ENCODE results near the gene OFD1. TPM values are rescaled to one million over a fixed set of nuclear protein-coding genes. Genes with fewer than 3 reads are reported as not detected.

OFD1 gene
- total RNA-seq, 3 donors from 2014 or later = 10.7 to 136 (median 48.8) TPM

GRCh38 chrX:13750812-13751211, 16.3 kb downstream of the OFD1 start:
- no peaks in the 10 kb centered on the region for H3K9me3 ChIP-seq
- H3K36me3 ChIP-seq = no peaks in the 10 kb centered on the region
- H3K27me3 ChIP-seq = no peaks in the 10 kb centered on the region
- intact Hi-C loops (cut with DNase I; ENCODE audit: low total_unique reads) = loop anchor here (10.0 kb wide), 1 partner anchor 284 kb away; no protein-coding TSS in a partner anchor
- no peak for DNase-seq (ENCODE audit: low spot score in 2 of 2)
- TF ChIP-seq CTCF (IDR thresholded peaks at IDR 0.05) = no peak
- no peak for TF ChIP-seq POLR2A (IDR thresholded peaks at IDR 0.05)
- no peak for TF ChIP-seq POLR2AphosphoS5 (IDR thresholded peaks at IDR 0.05)
- H3K4me3 ChIP-seq = no peak overlapping the region
- H3K4me1 ChIP-seq = no peaks in the 10 kb centered on the region
- H3K27ac ChIP-seq = no peak overlapping the region

GRCh38 chrX:13752141-13752540, 17.6 kb downstream of the OFD1 start:
- H3K36me3 ChIP-seq = no peaks in the 10 kb centered on the region
- no peak overlapping the region for H3K4me3 ChIP-seq
- intact Hi-C loops (cut with DNase I; ENCODE audit: low total_unique reads) = loop anchor here (10.0 kb wide), 1 partner anchor 283 kb away; no protein-coding TSS in a partner anchor
- no peak for TF ChIP-seq POLR2A (IDR thresholded peaks at IDR 0.05)
- TF ChIP-seq CTCF (IDR thresholded peaks at IDR 0.05) = no peak
- TF ChIP-seq POLR2AphosphoS5 (IDR thresholded peaks at IDR 0.05) = no peak
- H3K27me3 ChIP-seq = no peaks in the 10 kb centered on the region
- no peaks in the 10 kb centered on the region for H3K4me1 ChIP-seq
- peak overlapping the region in 1 of 2 donors; percentile 1 for H3K27ac ChIP-seq
- no peaks in the 10 kb centered on the region for H3K9me3 ChIP-seq
- DNase-seq (ENCODE audit: low spot score in 2 of 2) = no peak

GRCh38 chrX:13752646-13753045, 18.1 kb downstream of the OFD1 start:
- no peak for DNase-seq (ENCODE audit: low spot score in 2 of 2)
- H3K4me3 ChIP-seq = no peak overlapping the region
- no peaks in the 10 kb centered on the region for H3K36me3 ChIP-seq
- H3K27me3 ChIP-seq = no peaks in the 10 kb centered on the region
- peak overlapping the region; percentile 20 to 44 for H3K27ac ChIP-seq
- intact Hi-C loops (cut with DNase I; ENCODE audit: low total_unique reads) = loop anchor here (10.0 kb wide), 1 partner anchor 282 kb away; no protein-coding TSS in a partner anchor
- TF ChIP-seq CTCF (IDR thresholded peaks at IDR 0.05) (no peak), POLR2AphosphoS5 (IDR thresholded peaks at IDR 0.05) (no peak)
- H3K9me3 ChIP-seq = no peaks in the 10 kb centered on the region
- no peaks in the 10 kb centered on the region for H3K4me1 ChIP-seq

GRCh38 chrX:13754765-13755164, 20.2 kb downstream of the OFD1 start:
- Histone ChIP-seq H3K27ac (no peak overlapping the region), H3K27me3 (no peaks in the 10 kb centered on the region), H3K9me3 (no peaks in the 10 kb centered on the region), H3K4me1 (no peaks in the 10 kb centered on the region), H3K36me3 (no peaks in the 10 kb centered on the region), H3K4me3 (no peak overlapping the region)
- DNase-seq (ENCODE audit: low spot score in 2 of 2) = no peak
- intact Hi-C loops (cut with DNase I; ENCODE audit: low total_unique reads) = loop anchor here (10.0 kb wide), 1 partner anchor 280 kb away; no protein-coding TSS in a partner anchor
- TF ChIP-seq POLR2A (IDR thresholded peaks at IDR 0.05) (no peak), CTCF (IDR thresholded peaks at IDR 0.05) (no peak), POLR2AphosphoS5 (IDR thresholded peaks at IDR 0.05) (no peak)

GRCh38 chrX:13755254-13755653, 20.7 kb downstream of the OFD1 start:
- H3K4me3 ChIP-seq = no peak overlapping the region
- no peaks in the 10 kb centered on the region for H3K27me3 ChIP-seq
- TF ChIP-seq POLR2A (IDR thresholded peaks at IDR 0.05) (no peak), CTCF (IDR thresholded peaks at IDR 0.05) (no peak), POLR2AphosphoS5 (IDR thresholded peaks at IDR 0.05) (no peak)
- H3K36me3 ChIP-seq = no peaks in the 10 kb centered on the region
- intact Hi-C loops (cut with DNase I; ENCODE audit: low total_unique reads) = loop anchor here (10.0 kb wide), 1 partner anchor 280 kb away; no protein-coding TSS in a partner anchor
- H3K27ac ChIP-seq = no peak overlapping the region
- DNase-seq (ENCODE audit: low spot score in 2 of 2) = no peak
- H3K9me3 ChIP-seq = no peaks in the 10 kb centered on the region
- no peaks in the 10 kb centered on the region for H3K4me1 ChIP-seq

Data from breast epithelium (tissue), 4 donors.